ENCODE data around the gene NR2E3.
"Not testable (repeated sequence)": the region's sequence is repeated elsewhere in the genome, so short reads cannot be mapped to it uniquely, and the experiment has no call there.

NR2E3 gene

GRCh38 chr15:71820127-71820526 lies 9.8 kb downstream of the NR2E3 start:
- no peak for DNase-seq

GRCh38 chr15:71821547-71822129 lies 11.3 kb downstream of the NR2E3 start:
- DNase-seq = no peak

- DNase-seq = no peak
Measured at GRCh38 chr15:71822890-71823630, 12.7 kb downstream of the NR2E3 start.

GRCh38 chr15:71823801-71824200 lies 13.4 kb downstream of the NR2E3 start:
- no peak for DNase-seq

- no peak for DNase-seq
Measured at GRCh38 chr15:71825021-71825730, 14.8 kb downstream of the NR2E3 start.

GRCh38 chr15:71826196-71826595 lies 15.8 kb downstream of the NR2E3 start:
- no peak for DNase-seq

GRCh38 chr15:71830981-71831380 lies 20.6 kb downstream of the NR2E3 start:
- no peak for DNase-seq

GRCh38 chr15:71841563-71841962 lies 31.2 kb downstream of the NR2E3 start:
- DNase-seq = no peak

GRCh38 chr15:71844916-71845315 lies 34.6 kb downstream of the NR2E3 start:
- DNase-seq = no peak

- DNase-seq = no peak
Measured at GRCh38 chr15:71853543-71853942, 43.2 kb downstream of the NR2E3 start.

GRCh38 chr15:71858232-71858631 lies 47.9 kb downstream of the NR2E3 start:
- not testable (repeated sequence) for DNase-seq

Measured in stimulated activated CD4-positive, alpha-beta T cell treated with anti-CD3 and anti-CD28 coated beads, Interleukin-12 subunit alpha, Interleukin-12 subunit beta, amount 100 ng/mL, for 4 hours (primary cell).